Hindlimb muscle (tissue), 1 donor: ENCODE measurements around the gene ASB7. TPM values are rescaled to one million over a fixed set of nuclear protein-coding genes. Genes with fewer than 3 reads are reported as not detected.

Source experiments
- DNase-seq: peaks from one replicate; pipeline ENCODE4 v3.0.0-alpha.2; 2013
- polyA plus RNA-seq: library from polyadenylated mRNA; unstranded; fragments of 120-200 nt; gene quantifications from one replicate; pipeline ENCODE4 v1.2.1, GENCODE V29; 2013; ENCODE audit not compliant: insufficient read length

Gene ASB7
- polyA plus RNA-seq, 1 donor = 8.5 TPM

DNA sequence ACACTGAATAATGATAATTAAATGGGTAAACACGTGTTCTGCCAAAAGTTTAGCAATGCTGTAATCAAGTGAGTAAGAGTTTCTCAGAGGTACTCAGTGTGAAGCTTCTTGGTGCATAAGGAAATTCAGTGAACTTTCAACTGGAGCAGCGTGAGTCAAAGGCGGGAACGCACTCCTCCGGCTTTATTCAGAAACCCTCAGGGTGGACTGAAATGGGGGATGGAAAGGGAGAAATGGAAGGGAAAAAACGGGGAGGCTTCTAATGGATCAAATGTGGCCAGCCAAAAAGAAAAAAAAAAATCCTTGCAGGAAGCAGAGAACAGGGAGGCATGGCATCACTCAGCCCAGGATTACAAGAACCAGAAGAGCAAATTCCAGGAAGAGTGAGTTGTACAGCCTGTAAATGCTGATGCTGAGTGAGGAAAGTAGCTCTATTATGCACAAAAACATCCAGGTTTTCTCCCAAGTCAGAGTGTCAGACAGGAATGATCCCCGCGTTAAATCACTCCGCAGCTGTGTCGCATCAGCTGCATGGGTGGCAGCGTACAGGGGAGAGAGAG is 85.3 kb downstream of the ASB7 start:
- DNase-seq = no peak

DNA sequence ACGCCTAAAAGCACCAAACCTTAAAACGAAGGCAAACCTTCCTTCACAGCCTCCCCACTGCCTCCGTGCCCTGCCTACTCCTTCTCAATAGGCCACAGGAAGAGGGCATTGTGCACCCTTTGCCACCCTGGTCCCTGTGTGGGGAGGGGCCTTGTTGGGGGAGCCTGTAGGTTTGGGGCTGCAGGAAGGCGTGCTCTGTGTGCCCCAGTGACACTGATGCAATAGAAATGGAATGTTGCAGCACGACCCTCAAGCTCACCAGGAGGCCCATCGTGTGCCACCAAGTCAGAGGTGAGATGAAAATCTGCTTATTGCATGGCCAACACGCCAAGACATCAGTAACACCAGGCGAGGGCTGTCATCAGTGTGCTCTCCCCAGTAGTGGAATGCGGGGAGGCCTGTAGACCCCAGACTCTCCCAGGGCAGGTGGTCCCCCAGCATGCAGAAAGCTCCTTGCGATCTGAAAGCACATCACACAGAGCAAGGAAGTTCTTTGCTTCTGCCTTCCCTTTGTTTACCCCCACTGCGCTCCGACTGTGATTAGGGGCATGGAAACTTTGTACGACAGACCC is 86.2 kb downstream of the ASB7 start:
- no peak for DNase-seq

GRCh38 chr15:100689131-100689899 is 86.9 kb downstream of the ASB7 start:
- no peak for DNase-seq

DNA sequence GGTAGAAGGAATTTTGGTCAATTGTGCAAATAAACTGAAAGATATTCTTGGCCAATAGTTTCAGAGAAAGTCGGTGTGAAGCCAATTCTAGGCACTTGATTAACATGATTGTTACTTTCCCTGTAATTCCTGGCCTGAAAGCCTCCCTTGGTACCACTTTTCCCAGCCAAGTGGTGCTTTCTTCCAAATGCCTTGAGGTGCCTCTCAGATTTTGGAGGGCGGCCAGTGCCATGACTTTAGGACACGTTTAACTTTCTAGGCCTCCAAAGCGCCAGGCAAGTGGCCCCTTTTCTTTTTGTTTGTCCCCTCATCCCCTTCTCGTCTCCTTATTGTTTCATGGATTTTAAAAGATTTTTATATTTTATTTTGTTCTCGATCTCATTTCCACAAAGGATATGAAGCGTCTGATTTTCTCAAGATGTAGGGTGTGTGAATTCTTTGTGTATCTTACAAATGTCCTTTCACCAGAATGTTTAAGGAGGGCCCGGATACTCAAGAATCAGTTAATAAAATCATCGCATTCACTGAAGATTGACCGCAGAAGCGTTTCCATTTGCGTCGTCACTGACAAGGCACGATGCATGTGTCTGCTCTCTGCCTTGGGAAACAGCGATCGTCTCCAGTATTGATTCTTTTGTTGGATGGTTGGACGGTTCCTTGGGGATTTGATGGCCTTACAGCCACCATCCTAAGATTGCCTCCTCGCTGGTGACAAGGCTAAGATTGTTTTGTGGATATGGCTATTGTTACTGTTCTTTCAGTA is 87.8 kb downstream of the ASB7 start:
- DNase-seq = no peak

GRCh38 chr15:100690795-100691158 is 88.4 kb downstream of the ASB7 start:
- DNase-seq = no peak

- no peak for DNase-seq
Measured at GRCh38 chr15:100691321-100691720, 88.9 kb downstream of the ASB7 start.

DNA sequence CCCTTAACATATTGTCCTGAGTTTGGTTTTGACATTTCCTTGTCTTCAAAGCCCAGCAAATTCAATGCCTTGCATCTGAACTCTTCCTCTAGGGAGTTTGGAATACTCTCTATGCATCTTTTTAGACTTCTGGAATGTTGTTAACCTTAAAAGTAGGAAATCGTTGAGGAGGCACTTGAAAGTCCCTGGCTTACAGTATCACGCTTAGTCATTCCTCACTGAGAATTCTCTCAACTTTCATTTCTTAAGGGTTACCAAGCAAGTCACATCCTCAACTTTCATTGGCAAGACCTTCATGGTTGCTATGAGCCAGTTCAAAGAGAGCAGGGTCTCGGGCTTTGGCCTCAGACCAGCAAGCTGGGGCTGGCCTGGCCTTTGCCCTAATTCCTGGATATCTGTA is 89.9 kb downstream of the ASB7 start:
- DNase-seq = no peak

GRCh38 chr15:100692671-100693070 is 90.3 kb downstream of the ASB7 start:
- DNase-seq = no peak

- DNase-seq = no peak
Measured at GRCh38 chr15:100693451-100693850, 91.1 kb downstream of the ASB7 start.

DNA sequence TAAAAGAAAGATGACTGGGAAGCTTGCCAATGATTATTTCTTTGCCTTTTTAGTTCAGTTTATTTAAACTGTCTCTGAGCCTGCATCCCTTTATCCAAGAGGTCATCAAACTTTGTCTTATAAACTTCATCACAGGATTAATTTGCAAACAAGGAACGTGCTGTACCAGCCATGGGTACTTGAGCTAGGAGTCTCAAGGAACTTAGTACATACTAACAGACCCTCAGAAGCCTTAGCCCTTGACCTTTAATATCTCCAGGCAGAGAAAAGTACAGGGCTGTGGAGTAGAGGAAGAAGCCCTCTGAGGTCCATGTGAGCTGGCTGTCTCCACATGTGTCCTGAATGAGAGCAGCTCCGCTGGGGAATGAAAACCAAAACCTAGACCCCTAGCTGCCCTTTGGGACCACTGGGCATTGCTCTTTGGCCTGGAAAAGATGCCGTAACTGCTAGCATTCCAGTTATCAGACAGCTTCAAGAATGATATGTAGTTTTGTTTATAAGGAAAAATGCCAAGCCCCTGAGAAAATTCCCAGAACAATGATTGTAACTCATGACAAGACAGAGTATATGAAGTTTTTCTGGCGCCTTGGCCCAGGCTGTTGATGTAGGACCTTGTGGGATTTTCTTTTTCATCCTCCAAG is 92.1 kb downstream of the ASB7 start:
- DNase-seq = no peak

DNA sequence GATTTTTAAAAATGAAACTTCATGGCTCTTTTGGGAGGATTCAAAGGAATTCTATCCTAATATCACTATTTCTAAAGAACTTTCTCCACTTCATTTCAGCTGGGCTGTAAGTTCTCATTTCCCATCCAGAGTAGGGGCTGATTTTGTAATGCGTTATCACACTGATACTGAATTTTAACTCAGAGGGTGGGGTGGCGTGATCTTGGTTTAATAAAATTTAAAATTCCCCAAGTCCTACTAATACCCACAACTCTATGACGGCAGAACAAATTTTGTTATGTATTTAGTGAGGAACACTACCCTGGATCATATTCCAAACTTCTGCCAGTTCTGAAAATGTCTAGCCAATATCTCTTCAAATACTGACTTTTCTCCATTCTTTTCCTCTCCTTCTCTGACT is 92.7 kb downstream of the ASB7 start:
- DNase-seq = no peak

GRCh38 chr15:100696452-100696851 is 94.1 kb downstream of the ASB7 start:
- DNase-seq = no peak

Other genes starting within 250 kb of the ASB7 start
- gene CERS3, start 73.6 kb upstream of the ASB7 start, polyA plus RNA-seq = 1.1 TPM
- gene LINS1, start 405 bp upstream of the ASB7 start, polyA plus RNA-seq = 13.6 TPM